ENCODE measurements around the gene OR7C1.
"Not testable (repeated sequence)": the region's sequence is repeated elsewhere in the genome, so short reads cannot be mapped to it uniquely, and the experiment has no call there.

OR7C1 gene

GRCh38 chr19:14782626-14783409, 52.2 kb downstream of the OR7C1 start:
- no peak overlapping the region for H3K4me3 ChIP-seq
- DNase-seq, result peak in 1 of 2 donors; percentile 21
- H3K9me3 ChIP-seq, result peaks cover 0 to 4% (median 0%) of the 10 kb centered on the region in 3 donors
- no peaks in the 10 kb centered on the region for H3K36me3 ChIP-seq
- intact Hi-C loops (cut with DNase I; ENCODE audit: low total_unique reads), result no loop called here
- TF ChIP-seq, protein P1, sequence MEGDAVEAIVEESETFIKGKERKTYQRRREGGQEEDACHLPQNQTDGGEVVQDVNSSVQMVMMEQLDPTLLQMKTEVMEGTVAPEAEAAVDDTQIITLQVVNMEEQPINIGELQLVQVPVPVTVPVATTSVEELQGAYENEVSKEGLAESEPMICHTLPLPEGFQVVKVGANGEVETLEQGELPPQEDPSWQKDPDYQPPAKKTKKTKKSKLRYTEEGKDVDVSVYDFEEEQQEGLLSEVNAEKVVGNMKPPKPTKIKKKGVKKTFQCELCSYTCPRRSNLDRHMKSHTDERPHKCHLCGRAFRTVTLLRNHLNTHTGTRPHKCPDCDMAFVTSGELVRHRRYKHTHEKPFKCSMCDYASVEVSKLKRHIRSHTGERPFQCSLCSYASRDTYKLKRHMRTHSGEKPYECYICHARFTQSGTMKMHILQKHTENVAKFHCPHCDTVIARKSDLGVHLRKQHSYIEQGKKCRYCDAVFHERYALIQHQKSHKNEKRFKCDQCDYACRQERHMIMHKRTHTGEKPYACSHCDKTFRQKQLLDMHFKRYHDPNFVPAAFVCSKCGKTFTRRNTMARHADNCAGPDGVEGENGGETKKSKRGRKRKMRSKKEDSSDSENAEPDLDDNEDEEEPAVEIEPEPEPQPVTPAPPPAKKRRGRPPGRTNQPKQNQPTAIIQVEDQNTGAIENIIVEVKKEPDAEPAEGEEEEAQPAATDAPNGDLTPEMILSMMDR (IDR thresholded peaks at IDR 0.05), result no peak
- H3K27me3 ChIP-seq, result peaks cover 0 to 29% of the 10 kb centered on the region in 2 donors
- H3K27ac ChIP-seq, result no peak overlapping the region
- H3K4me1 ChIP-seq, result peaks cover 0 to 4% (median 0%) of the 10 kb centered on the region in 4 donors

DNA sequence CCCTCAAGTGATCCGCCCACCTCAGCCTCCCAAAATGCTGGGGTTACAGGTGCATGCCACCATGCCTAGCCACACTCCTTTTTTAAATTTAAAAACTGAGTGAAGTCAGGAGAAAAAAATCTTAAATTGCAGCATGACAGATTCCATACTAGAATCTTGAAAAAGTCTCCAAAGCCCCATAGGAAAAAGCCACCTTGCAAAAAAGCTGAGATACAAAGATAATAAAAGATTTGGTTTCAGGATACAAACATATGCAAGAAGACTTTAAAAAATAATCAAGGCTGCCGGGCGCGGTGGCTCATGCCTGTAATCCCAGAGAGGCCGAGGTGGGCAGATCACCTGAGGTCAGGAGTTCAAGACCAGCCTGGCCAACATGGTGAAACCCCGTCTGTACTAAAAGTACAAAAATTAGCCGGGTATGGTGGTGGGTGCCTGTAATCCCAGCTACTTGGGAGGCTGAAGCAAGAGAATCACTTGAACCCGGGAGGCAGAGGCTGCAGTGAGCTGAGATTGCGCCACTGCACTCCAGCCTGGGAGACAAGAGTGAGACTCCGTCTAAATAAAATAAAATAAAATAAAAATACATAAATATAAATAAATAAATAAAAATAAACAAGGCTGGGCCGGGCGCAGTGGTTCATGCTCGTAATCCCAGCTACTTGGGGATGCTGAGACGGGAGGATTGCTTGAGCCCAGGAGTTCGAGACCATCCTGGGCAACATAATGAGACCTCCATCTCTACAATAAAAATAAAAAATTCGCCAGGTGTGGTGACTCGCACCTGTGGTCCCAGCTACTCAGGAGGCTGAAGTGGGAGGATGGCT, 53.1 kb downstream of the OR7C1 start:
- DNase-seq, result peak in 1 of 2 donors; percentile 17
- intact Hi-C loops (cut with DNase I; ENCODE audit: low total_unique reads), result not testable (repeated sequence)
- H3K27me3 ChIP-seq, result peaks cover 0 to 32% of the 10 kb centered on the region in 2 donors

GRCh38 chr19:14780622-14781225, 54.3 kb downstream of the OR7C1 start:
- H3K4me1 ChIP-seq; H3K9me3 ChIP-seq; H3K27ac ChIP-seq; H3K4me3 ChIP-seq; H3K36me3 ChIP-seq; intact Hi-C loops (cut with DNase I; ENCODE audit: low total_unique reads): not testable (repeated sequence)
- DNase-seq, result peak in 1 of 2 donors; percentile 20
- H3K27me3 ChIP-seq, result peaks cover 0 to 31% of the 10 kb centered on the region in 2 donors

More for the DNA sequence above, 53.1 kb downstream of the OR7C1 start:
- H3K27ac ChIP-seq, H3K36me3 ChIP-seq, H3K4me1 ChIP-seq, H3K9me3 ChIP-seq, H3K4me3 ChIP-seq: not testable (repeated sequence)

DNA sequence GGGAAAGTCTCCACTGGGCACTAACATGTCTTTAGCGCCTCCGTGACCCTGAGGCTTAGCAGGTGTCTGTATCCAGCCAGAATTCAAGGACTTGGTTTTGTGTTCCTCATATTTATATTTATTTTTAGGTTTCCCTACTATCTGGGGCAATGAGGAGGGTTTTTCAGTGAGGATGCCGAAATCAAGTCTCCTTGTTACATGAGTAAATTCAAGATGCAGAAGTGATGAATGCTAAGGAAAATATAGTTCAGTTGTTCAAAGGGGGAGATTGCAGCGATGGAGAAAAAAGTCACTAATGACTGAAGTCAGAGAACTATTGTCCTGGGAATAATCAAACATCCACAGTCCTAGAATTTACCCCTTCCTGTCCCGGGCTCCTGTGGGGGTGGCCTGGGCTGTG, 55.8 kb downstream of the OR7C1 start:
- Histone ChIP-seq H3K27ac (no peak overlapping the region), H3K36me3 (no peaks in the 10 kb centered on the region), H3K4me3 (no peak overlapping the region), H3K4me1 (peaks cover 0 to 3% (median 1%) of the 10 kb centered on the region in 4 donors), H3K27me3 (peaks cover 0 to 34% of the 10 kb centered on the region in 2 donors), H3K9me3 (no peaks in the 10 kb centered on the region)
- intact Hi-C loops (cut with DNase I; ENCODE audit: low total_unique reads), result no loop called here
- TF ChIP-seq, protein P1 (IDR thresholded peaks at IDR 0.05), result no peak
- DNase-seq, result no peak

DNA sequence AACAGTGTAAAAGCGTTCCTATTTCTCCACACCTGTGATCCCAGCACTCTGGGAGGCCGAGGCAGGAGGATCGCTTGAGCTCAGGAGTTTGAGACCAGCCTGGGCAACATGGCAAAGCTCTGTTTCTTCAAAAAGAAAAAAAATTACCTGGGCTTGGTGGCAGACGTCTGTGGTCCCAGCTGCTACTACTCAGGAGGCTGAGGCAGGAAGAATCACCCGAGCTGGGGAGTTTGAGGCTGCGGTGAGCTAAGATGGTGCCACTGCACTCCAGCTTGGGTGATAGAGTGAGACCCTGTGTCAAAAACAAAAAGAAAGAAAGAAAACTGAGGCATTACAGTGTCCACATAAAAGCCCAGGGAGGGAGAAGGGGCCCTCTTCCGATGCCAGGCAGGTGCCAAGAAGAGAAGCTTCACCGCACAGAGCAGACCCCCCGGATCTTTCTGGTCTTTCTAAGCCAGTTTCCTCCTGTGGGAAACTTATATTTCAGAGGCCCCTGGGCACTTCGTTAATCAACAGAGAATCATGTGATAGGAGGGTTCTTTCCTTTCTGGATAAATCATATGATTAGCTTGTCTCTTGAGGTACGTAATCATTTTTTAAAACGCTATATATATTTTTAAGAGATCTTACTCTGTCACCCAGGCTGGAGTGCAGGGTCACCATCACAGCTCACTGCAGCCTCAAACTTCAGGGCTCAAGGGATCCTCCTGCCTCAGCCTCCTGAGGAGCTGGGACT, 56.7 kb downstream of the OR7C1 start, which contains the start of gene ADGRE2:
ADGRE2 (minus strand) TSS at position 451 of the 736 bp plus-strand sequence. CDS start 1,804 bp downstream, outside the sequence.
- intact Hi-C loops (cut with DNase I; ENCODE audit: low total_unique reads); H3K4me3 ChIP-seq; H3K27ac ChIP-seq; H3K9me3 ChIP-seq; H3K36me3 ChIP-seq; H3K4me1 ChIP-seq: not testable (repeated sequence)
- peak in 1 of 2 donors; percentile 24 for DNase-seq
- H3K27me3 ChIP-seq, result peaks cover 0 to 32% of the 10 kb centered on the region in 2 donors

- H3K4me1 ChIP-seq, result not testable (repeated sequence)
Measured at GRCh38 chr19:14777645-14778044, 57.3 kb downstream of the OR7C1 start.

More at GRCh38 chr19:14777645-14778044, 57.3 kb downstream of the OR7C1 start:
- H3K36me3 ChIP-seq; H3K4me3 ChIP-seq; DNase-seq; H3K27ac ChIP-seq; H3K9me3 ChIP-seq; intact Hi-C loops (cut with DNase I; ENCODE audit: low total_unique reads): not testable (repeated sequence)
- peaks cover 0 to 32% of the 10 kb centered on the region in 2 donors for H3K27me3 ChIP-seq

Measured in tibial artery (tissue), 4 donors.